ENCODE measurements around the gene METRN.

DNA sequence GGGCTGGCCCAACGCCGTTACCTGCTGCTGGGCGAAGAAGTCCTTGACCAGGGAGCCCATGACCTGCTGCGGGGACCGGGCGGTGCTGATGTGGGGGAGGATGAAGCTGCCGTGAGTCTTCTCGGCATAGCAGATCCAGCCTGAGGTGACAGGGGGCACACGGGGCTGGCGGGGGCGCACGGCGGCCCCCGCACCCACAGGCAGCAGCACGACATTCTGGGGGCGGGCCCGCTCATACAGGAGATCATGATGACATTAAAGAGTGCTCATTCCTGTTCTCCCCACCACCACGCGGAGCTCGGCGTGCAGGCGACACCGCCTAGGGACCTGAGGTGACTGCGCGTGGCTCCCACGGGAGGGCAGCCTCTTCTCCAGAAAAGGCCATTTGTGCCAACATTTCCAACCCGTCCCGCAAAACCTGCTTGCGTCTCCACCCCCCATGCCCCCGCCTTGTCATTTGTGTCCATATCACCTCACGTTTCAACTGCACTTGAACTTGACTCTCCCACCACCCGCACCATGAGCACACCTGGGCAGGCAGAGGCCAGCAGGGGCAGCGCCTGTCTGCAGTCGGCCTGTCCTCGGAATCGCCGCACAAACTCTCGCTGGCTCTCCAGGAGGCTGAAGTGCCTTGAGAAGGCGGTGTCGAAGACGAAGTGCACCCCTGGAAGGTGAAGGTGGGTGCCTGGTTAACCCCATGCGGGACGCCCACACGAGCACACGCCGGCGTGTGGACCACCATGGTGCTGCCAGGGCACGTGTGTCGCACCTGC, 19.5 kb downstream of the METRN start:
- TF ChIP-seq EP300 (IDR thresholded peaks at IDR 0.05), result no peak
- no peak for TF ChIP-seq POLR2A (IDR thresholded peaks at IDR 0.05; ENCODE audit: low read length)
- TF ChIP-seq, protein P1, sequence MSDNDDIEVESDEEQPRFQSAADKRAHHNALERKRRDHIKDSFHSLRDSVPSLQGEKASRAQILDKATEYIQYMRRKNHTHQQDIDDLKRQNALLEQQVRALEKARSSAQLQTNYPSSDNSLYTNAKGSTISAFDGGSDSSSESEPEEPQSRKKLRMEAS (IDR thresholded peaks at IDR 0.05), result no peak
- TF ChIP-seq, protein P2, sequence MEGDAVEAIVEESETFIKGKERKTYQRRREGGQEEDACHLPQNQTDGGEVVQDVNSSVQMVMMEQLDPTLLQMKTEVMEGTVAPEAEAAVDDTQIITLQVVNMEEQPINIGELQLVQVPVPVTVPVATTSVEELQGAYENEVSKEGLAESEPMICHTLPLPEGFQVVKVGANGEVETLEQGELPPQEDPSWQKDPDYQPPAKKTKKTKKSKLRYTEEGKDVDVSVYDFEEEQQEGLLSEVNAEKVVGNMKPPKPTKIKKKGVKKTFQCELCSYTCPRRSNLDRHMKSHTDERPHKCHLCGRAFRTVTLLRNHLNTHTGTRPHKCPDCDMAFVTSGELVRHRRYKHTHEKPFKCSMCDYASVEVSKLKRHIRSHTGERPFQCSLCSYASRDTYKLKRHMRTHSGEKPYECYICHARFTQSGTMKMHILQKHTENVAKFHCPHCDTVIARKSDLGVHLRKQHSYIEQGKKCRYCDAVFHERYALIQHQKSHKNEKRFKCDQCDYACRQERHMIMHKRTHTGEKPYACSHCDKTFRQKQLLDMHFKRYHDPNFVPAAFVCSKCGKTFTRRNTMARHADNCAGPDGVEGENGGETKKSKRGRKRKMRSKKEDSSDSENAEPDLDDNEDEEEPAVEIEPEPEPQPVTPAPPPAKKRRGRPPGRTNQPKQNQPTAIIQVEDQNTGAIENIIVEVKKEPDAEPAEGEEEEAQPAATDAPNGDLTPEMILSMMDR (IDR thresholded peaks at IDR 0.05), result no peak
- TF ChIP-seq MAZ (IDR thresholded peaks at IDR 0.05; ENCODE audit: borderline replicate concordance, low read depth, low read length), result no peak
- TF ChIP-seq, protein P3, sequence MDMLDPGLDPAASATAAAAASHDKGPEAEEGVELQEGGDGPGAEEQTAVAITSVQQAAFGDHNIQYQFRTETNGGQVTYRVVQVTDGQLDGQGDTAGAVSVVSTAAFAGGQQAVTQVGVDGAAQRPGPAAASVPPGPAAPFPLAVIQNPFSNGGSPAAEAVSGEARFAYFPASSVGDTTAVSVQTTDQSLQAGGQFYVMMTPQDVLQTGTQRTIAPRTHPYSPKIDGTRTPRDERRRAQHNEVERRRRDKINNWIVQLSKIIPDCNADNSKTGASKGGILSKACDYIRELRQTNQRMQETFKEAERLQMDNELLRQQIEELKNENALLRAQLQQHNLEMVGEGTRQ (IDR thresholded peaks at IDR 0.05), result no peak
- no peak for TF ChIP-seq ZSCAN20 (CRISPR knock-in tag; IDR thresholded peaks at IDR 0.05)
- TF ChIP-seq SMC3 (IDR thresholded peaks at IDR 0.05), result no peak
- TF ChIP-seq PHF8 (IDR thresholded peaks at IDR 0.05; ENCODE audit: borderline replicate concordance, low read depth), result no peak
- TF ChIP-seq SREBF2 (IDR thresholded peaks at IDR 0.05), result no peak
- TF ChIP-seq, protein P4, sequence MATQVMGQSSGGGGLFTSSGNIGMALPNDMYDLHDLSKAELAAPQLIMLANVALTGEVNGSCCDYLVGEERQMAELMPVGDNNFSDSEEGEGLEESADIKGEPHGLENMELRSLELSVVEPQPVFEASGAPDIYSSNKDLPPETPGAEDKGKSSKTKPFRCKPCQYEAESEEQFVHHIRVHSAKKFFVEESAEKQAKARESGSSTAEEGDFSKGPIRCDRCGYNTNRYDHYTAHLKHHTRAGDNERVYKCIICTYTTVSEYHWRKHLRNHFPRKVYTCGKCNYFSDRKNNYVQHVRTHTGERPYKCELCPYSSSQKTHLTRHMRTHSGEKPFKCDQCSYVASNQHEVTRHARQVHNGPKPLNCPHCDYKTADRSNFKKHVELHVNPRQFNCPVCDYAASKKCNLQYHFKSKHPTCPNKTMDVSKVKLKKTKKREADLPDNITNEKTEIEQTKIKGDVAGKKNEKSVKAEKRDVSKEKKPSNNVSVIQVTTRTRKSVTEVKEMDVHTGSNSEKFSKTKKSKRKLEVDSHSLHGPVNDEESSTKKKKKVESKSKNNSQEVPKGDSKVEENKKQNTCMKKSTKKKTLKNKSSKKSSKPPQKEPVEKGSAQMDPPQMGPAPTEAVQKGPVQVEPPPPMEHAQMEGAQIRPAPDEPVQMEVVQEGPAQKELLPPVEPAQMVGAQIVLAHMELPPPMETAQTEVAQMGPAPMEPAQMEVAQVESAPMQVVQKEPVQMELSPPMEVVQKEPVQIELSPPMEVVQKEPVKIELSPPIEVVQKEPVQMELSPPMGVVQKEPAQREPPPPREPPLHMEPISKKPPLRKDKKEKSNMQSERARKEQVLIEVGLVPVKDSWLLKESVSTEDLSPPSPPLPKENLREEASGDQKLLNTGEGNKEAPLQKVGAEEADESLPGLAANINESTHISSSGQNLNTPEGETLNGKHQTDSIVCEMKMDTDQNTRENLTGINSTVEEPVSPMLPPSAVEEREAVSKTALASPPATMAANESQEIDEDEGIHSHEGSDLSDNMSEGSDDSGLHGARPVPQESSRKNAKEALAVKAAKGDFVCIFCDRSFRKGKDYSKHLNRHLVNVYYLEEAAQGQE (IDR thresholded peaks at IDR 0.05), result no peak
- TF ChIP-seq JUN (IDR thresholded peaks at IDR 0.05), result no peak
- TF ChIP-seq RAD21 (conservative IDR thresholded peaks at IDR 0.05 in 1 of 2, IDR thresholded peaks at IDR 0.05 in 1 of 2), result no peak
